Sciatic nerve (tissue), 2 donors: ENCODE data around the gene KCNJ4. TPM values are rescaled to one million over a fixed set of nuclear protein-coding genes. Genes with fewer than 3 reads are reported as not detected.
A peak's percentile ranks its signal among the peaks of the same experiment; 100 is the strongest.

Experiments used
- ATAC-seq: fragments of 200-7000 bp; cut with Tn5 transposase; one replicate; pipeline ENCODE4 v1.9.1; 2020; ENCODE audit warnings: mild to moderate bottlenecking, moderate library complexity
- DNase-seq: peaks from one replicate; pipeline ENCODE4 v3.0.0-alpha.2; 2020; ENCODE audit warnings: low spot score
- intact Hi-C: fragments of 100-400 bp; cut with DNase I; formaldehyde crosslinking; loops from one replicate; pipeline ENCODE4 v1.14.2; 2022
- total RNA-seq: library from RNA; stranded (reverse); fragmentation: NEBNext Ultra II Directional; extraction: Animal tissue kit (Norgen Biotek cat#: 25700); gene quantifications from one replicate; pipeline ENCODE4 v1.2.1, GENCODE V29; 2021
- donor health status: DM: no; HTN: no; CAD: no.
- donor health status: DM: no; HTN: no; CAD: no.

The KCNJ4 gene
- total RNA-seq: 0.71 TPM

DNA sequence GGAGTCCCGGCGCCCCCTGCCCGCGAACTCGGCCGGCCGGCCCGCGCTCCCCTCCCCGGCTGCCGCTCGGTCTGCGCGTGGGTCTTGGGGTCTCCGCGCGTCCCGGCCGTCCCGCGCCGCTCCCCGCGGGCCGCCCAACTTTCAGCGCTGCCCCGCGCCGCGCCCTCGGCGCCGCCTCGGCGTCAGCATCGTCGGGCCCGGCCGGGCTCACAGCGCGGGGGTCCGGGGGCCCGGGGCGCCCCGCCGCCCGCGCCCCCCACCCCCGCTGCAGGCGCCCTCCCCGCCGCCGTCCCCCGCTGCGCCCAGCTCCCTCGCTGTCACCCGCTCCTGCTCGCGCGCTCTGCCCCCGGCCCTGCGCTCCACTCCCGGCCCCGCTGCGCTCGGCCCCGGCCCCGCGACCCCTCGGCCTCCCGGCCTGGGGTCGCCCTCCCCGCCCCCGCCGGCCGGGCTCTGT, at the start of gene KCNJ4:
Gene KCNJ4, minus strand, starts transcription at position 124 of the 454 bp plus-strand sequence. CDS start 27,067 bp downstream, outside the sequence.
- intact Hi-C loops: no loop called here
- no peak for ATAC-seq
- DNase-seq: no peak

DNA sequence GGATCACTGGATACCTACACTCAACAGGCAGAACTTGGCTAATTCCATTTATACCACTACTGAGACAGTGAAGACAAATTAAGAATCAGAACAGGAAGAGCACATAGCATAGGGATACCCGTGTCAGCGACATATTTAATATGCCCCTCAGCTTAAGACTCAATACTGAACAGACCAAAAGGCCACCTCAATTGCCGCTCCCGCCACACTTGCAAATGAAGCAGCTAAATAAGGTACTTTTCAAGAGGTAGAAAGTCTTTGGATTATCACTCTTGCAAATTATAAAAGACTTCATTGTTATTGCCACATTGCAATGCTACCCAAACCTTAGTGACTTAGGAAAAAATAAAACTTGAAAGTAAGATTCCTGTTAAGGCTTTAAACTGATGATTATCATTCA, 48.0 kb upstream of the KCNJ4 start:
- DNase-seq: no peak
- no peak for ATAC-seq
- intact Hi-C loops: no loop called here

DNA sequence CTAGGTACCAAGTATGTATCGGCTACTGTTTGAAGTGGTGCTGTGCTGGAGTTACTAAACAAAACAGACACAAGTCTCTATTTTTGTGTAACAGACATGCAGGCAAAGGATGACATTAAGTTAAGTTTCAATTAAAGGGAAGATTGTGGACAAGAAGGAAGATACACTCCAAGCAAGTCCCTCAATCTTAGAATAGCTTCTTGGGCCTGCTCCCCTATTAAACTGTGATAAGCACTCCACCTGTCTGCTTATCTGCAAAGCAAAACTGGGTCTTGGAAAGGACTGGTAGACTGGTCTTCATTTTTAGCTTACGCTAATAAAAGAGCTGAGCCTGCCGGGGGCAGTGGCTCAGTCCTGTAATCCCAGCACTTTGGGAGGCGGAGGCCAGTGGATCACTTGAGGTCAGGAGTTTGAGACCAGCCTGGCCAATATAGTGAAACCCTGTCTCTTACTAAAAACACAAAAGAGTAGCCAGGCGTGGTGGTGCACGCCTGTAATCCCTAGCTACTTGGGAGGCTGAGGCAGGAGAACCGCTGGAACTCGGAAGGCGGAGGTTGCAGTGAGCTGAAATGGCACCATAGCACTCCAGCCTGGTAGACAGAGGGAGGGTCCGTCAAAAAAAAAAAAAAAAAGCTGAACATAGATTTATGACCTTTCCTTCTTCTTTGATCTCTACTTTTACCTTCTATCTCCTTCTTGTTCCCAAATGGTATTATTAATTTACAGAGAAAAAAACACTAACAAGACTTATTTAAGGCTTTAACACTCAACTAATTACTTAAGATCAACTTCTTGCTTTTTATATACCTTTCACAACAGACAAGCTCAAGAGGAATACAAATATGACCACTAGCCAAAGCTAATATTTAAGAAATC, 47.0 kb upstream of the KCNJ4 start:
- ATAC-seq (no peak), DNase-seq (no peak)
- intact Hi-C loops: no loop called here

- intact Hi-C loops: no loop called here
- DNase-seq: no peak
- no peak for ATAC-seq
Observed at GRCh38 chr22:38497869-38498268, 42.9 kb upstream of the KCNJ4 start.

- intact Hi-C loops: no loop called here
- DNase-seq: no peak
Observed at GRCh38 chr22:38494939-38495338, 39.9 kb upstream of the KCNJ4 start.

DNA sequence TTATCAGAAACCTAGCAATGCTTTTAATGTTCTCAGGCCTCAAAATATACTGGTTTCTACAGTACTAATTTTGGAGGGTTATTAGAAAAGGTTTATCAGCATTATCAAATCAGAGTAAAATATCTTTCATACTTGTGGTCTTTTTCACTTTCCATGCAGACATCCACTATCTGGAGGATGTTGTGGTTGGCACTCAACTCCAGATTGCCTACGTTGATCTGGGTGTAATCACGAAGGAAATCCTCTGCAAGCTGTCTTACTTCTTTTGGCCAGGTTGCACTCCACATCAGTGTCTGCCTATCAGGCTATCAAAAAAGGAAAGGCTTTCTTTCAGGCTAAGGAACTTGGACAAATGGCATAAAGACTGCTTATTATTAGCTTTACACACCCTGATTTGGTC, 39.5 kb upstream of the KCNJ4 start:
- ATAC-seq (no peak), DNase-seq (no peak)
- intact Hi-C loops: no loop called here

More at GRCh38 chr22:38494939-38495338, 39.9 kb upstream of the KCNJ4 start:
- no peak for ATAC-seq

DNA sequence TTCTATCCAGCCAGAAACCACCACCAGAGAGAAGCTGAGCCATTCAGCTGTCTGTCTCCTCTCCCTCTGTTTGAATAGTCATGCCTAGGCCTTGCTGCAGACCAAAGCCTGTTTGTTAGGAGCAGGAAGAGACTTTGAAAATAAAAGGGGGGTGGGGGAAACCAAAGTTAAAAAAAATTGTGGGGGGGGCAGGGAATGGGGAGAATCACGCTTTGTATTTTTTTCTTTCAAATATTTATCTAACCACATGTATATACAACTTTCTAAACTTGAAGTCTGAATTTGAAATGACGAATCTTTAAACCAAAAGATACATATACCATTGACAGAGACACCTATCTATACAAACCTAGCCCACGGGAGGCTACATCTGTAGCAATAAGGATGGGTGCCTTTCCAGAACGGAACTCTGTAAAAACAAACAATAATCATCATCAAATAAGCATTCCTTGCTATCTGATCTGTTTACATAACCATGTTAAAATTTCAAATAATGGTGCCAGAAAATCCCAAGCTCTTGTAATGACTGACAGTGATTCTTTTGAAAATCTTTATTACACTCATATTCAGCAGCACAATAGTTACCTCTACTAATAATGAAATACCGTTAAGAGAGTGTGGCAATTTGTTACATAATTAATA, 36.8 kb upstream of the KCNJ4 start:
- DNase-seq: no peak
- intact Hi-C loops: no loop called here
- no peak for ATAC-seq

DNA sequence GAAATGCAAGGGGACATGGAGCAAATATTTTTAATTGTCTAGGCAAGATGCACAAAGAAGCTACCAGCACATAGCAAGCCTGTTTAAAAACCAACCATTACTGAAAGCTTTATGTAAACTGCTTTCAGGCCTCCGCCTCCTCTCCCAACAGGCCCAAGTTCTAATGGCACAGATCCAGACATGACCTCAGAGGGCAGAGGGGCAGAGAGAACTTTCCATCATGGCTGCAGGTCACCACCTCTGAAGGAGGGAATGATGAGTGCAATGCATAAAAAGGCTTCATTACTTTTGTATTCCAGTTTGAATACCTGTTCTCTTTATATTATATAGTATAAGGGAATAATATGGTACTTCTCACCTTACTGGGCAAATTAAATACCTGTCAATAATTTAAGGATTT, 35.9 kb upstream of the KCNJ4 start:
- intact Hi-C loops: no loop called here
- DNase-seq (peak; percentile 85), ATAC-seq (peak; percentile 94)

GRCh38 chr22:38490475-38490874, 35.5 kb upstream of the KCNJ4 start:
- intact Hi-C loops: no loop called here
- peak; percentile 9 for ATAC-seq
- DNase-seq: no peak

- intact Hi-C loops: no loop called here
- peak; percentile 30 for ATAC-seq
- DNase-seq: no peak
Observed at GRCh38 chr22:38489561-38490145, 34.7 kb upstream of the KCNJ4 start.

DNA sequence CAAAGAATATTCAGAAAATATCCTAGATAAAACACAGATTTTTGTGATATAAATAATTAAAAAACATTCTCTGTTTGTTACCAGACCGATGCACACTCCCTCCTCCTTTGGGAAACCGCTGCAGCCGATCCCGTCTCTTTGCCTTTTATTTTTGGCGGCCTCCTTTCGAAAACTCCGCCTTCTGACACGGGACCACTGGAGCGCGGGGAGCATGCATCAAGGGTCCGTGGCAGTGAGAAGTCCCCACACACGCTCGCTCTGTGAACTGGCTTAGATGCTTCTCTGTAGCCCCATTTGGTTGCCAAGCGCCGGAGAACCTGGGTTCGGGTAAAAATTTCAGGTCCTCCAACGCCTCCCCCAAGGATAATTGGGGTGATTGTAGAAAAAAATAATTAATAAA, 34.1 kb upstream of the KCNJ4 start:
- ATAC-seq: no peak

DNA sequence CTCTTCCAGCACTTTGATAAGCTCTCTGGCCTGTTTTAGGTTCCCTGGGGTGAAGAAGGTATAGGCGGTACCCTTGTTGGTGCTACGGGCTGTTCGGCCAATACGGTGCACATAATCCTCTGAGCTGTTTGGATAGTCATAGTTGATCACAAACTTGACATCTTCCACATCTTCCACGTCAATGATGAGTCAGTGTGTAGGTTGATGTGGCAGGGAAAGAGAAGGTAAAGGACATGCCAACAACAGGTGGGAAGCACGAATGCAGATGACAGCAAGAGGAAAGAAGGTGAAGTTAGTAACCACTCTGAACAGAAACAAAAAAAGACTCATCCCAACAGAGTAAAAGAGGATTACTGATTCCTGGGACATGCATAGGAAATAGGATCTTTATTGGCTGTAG, 32.9 kb upstream of the KCNJ4 start:
- DNase-seq (no peak), ATAC-seq (no peak)
- intact Hi-C loops: no loop called here

More for the DNA sequence above, 34.1 kb upstream of the KCNJ4 start:
- DNase-seq: no peak
- intact Hi-C loops: no loop called here

GRCh38 chr22:38485783-38486182, 30.8 kb upstream of the KCNJ4 start:
- intact Hi-C loops: no loop called here
- ATAC-seq: peak; percentile 38
- DNase-seq: no peak

DNA sequence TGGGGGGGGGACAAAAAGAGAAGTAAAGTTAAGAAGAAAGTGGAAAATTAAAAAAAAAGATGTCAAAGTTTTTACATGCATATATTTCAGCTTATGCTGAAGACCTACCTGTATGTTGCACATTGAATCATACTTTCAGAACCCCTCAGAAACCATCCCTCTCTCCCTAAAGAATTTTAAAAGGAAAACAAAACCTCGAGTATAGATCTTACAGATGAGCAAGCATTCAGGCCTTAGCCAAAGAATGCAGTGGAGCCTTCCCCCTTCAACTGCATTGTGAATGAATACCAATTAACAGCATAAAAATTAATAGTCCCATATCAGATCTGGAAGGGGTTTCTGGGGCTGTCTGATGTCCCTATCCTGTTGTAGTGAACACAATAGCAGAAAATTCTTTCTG, 29.2 kb upstream of the KCNJ4 start:
- intact Hi-C loops: no loop called here
- no peak for ATAC-seq

GRCh38 chr22:38482662-38483308, 27.8 kb upstream of the KCNJ4 start:
- intact Hi-C loops: no loop called here
- DNase-seq: no peak
- ATAC-seq: no peak

More for the DNA sequence above, 29.2 kb upstream of the KCNJ4 start:
- DNase-seq: no peak

- intact Hi-C loops: no loop called here
- DNase-seq (no peak), ATAC-seq (no peak)
Observed at GRCh38 chr22:38481871-38482332, 26.9 kb upstream of the KCNJ4 start.

- intact Hi-C loops: no loop called here
- ATAC-seq: no peak
- no peak for DNase-seq
Observed at GRCh38 chr22:38481162-38481870, 26.3 kb upstream of the KCNJ4 start.

DNA sequence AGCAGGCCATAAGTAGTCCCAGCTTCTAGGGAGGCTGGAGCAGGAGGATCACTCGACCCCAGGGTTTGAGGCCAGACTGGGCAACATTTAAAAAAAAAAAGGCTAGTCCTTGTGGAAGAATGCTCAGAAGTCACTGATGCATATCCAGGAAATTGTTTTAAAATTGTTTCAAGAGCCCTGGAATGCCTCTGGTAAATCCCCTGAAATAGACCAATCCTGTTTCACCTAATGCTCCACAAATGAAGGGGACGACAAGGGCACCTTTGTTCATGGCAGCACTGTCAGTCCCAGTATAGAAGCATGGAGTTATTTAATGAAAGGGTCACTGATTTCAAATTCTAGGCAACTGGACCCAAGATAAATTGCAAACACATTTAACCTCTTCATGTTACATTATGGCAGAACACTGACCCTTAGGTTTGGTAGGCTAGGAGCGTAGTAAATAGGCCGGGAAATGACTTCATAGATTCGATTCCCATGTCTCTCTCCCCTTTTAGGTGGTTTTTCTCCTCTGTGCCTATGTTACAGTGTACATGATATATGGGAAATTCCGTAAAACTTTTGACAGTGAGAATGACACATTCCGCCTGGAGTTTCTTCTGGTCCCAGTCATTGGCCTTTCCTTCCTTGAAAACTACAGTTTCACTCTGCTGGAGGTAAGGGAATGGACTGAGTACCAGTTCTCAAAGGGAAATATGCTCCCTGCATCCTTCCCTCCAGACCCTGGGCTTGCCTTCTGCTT, 24.3 kb upstream of the KCNJ4 start:
- ATAC-seq (no peak), DNase-seq (no peak)
- intact Hi-C loops: no loop called here
